ENCODE results near the gene SIGLEC11.

SIGLEC11 gene

GRCh38 chr19:50002386-50002960, 41.5 kb upstream of the SIGLEC11 start:
- no peaks in the 10 kb centered on the region for H3K9me3 ChIP-seq (ENCODE audit: low read length)
- H3K9ac ChIP-seq (ENCODE audit: low read length): no peak overlapping the region
- TF ChIP-seq, protein P1, sequence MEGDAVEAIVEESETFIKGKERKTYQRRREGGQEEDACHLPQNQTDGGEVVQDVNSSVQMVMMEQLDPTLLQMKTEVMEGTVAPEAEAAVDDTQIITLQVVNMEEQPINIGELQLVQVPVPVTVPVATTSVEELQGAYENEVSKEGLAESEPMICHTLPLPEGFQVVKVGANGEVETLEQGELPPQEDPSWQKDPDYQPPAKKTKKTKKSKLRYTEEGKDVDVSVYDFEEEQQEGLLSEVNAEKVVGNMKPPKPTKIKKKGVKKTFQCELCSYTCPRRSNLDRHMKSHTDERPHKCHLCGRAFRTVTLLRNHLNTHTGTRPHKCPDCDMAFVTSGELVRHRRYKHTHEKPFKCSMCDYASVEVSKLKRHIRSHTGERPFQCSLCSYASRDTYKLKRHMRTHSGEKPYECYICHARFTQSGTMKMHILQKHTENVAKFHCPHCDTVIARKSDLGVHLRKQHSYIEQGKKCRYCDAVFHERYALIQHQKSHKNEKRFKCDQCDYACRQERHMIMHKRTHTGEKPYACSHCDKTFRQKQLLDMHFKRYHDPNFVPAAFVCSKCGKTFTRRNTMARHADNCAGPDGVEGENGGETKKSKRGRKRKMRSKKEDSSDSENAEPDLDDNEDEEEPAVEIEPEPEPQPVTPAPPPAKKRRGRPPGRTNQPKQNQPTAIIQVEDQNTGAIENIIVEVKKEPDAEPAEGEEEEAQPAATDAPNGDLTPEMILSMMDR (IDR thresholded peaks at IDR 0.05; ENCODE audit: low read length): no peak
- TF ChIP-seq EZH2 (IDR thresholded peaks at IDR 0.05; ENCODE audit: borderline replicate concordance, low read length): no peak
- no peaks in the 10 kb centered on the region for H3K4me1 ChIP-seq (ENCODE audit: insufficient read depth, low read length, severe bottlenecking)
- peaks cover 62% of the 10 kb centered on the region for H3K36me3 ChIP-seq (ENCODE audit: insufficient read depth, low read length)
- H3K79me2 ChIP-seq (ENCODE audit: insufficient read depth, low read length): no peaks in the 10 kb centered on the region
- no peaks in the 10 kb centered on the region for H3K27me3 ChIP-seq (ENCODE audit: insufficient read depth, low read length)
- no peaks in the 10 kb centered on the region for H3F3A ChIP-seq (ENCODE audit: insufficient read depth, low read length)
- no peak overlapping the region for H3K4me2 ChIP-seq (ENCODE audit: low read length)
- H3K27ac ChIP-seq (ENCODE audit: low read depth, low read length, poor library complexity, severe bottlenecking): no peak overlapping the region
- no peak overlapping the region for H3K4me3 ChIP-seq (ENCODE audit: low read depth, low read length, poor library complexity, severe bottlenecking)
- H2AFZ ChIP-seq (ENCODE audit: low read length): no peak overlapping the region
- no peaks in the 10 kb centered on the region for H3K9me2 ChIP-seq (ENCODE audit: low read depth, low read length)
- H4K20me1 ChIP-seq (ENCODE audit: insufficient read depth, low read length): no peaks in the 10 kb centered on the region

DNA sequence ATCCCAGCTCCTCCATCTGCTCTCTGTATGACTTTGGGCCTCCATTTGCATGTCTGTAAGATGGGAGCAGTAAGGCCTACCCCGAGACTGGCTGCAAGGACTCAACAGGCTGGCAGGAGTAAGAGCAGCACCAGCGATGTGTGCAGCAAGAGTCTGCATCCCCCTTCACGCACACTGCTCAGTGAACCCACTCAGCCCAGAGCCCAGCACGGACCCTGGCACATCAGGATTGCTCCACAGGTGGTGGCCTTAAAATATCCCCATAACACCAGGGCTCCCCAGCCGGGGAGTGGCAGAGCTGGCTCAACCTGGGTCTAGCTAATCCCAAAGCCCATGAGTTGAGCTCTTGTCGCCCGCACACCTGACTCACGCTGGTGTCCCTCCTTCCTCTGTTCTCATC, 40.8 kb upstream of the SIGLEC11 start:
- no peak overlapping the region for H2AFZ ChIP-seq (ENCODE audit: low read length)
- no peak overlapping the region for H3K4me2 ChIP-seq (ENCODE audit: low read length)
- H3K4me1 ChIP-seq (ENCODE audit: insufficient read depth, low read length, severe bottlenecking): no peaks in the 10 kb centered on the region
- H3K27ac ChIP-seq (ENCODE audit: low read depth, low read length, poor library complexity, severe bottlenecking): no peak overlapping the region
- no peaks in the 10 kb centered on the region for H3F3A ChIP-seq (ENCODE audit: insufficient read depth, low read length)
- H3K27me3 ChIP-seq (ENCODE audit: insufficient read depth, low read length): no peaks in the 10 kb centered on the region
- no peaks in the 10 kb centered on the region for H3K79me2 ChIP-seq (ENCODE audit: insufficient read depth, low read length)
- peaks cover 55% of the 10 kb centered on the region for H3K36me3 ChIP-seq (ENCODE audit: insufficient read depth, low read length)
- no peaks in the 10 kb centered on the region for H3K9me2 ChIP-seq (ENCODE audit: low read depth, low read length)
- H3K4me3 ChIP-seq (ENCODE audit: low read depth, low read length, poor library complexity, severe bottlenecking): no peak overlapping the region
- no peak overlapping the region for H3K9ac ChIP-seq (ENCODE audit: low read length)
- no peaks in the 10 kb centered on the region for H4K20me1 ChIP-seq (ENCODE audit: insufficient read depth, low read length)
- TF ChIP-seq, protein P1 (IDR thresholded peaks at IDR 0.05; ENCODE audit: low read length): no peak
- no peaks in the 10 kb centered on the region for H3K9me3 ChIP-seq (ENCODE audit: low read length)

GRCh38 chr19:50000841-50001557, 40.0 kb upstream of the SIGLEC11 start:
- H3K9me2 ChIP-seq (ENCODE audit: low read depth, low read length): no peaks in the 10 kb centered on the region
- H3K4me2 ChIP-seq (ENCODE audit: low read length): no peak overlapping the region
- H3F3A ChIP-seq (ENCODE audit: insufficient read depth, low read length): no peaks in the 10 kb centered on the region
- H3K9me3 ChIP-seq (ENCODE audit: low read length): no peaks in the 10 kb centered on the region
- no peak overlapping the region for H3K27ac ChIP-seq (ENCODE audit: low read depth, low read length, poor library complexity, severe bottlenecking)
- no peak overlapping the region for H3K9ac ChIP-seq (ENCODE audit: low read length)
- H4K20me1 ChIP-seq (ENCODE audit: insufficient read depth, low read length): no peaks in the 10 kb centered on the region
- no peaks in the 10 kb centered on the region for H3K4me1 ChIP-seq (ENCODE audit: insufficient read depth, low read length, severe bottlenecking)
- no peaks in the 10 kb centered on the region for H3K27me3 ChIP-seq (ENCODE audit: insufficient read depth, low read length)
- no peak overlapping the region for H3K4me3 ChIP-seq (ENCODE audit: low read depth, low read length, poor library complexity, severe bottlenecking)
- TF ChIP-seq, protein P1 (IDR thresholded peaks at IDR 0.05; ENCODE audit: low read length): no peak
- TF ChIP-seq EZH2 (IDR thresholded peaks at IDR 0.05; ENCODE audit: borderline replicate concordance, low read length): no peak
- no peak overlapping the region for H2AFZ ChIP-seq (ENCODE audit: low read length)
- peaks cover 51% of the 10 kb centered on the region for H3K36me3 ChIP-seq (ENCODE audit: insufficient read depth, low read length)
- H3K79me2 ChIP-seq (ENCODE audit: insufficient read depth, low read length): no peaks in the 10 kb centered on the region

Data from OCI-LY1 (cell line).